Coronary artery (tissue), 2 donors: Measurements from ENCODE around the gene SLC38A10.

Experiments used
- DNase-seq: peaks from one replicate; pipeline ENCODE4 v3.0.0-alpha.2; 2017; ENCODE audit warnings: low spot score
- H3K27ac ChIP-seq, 2 donors: fragments of 200-600 bp; sonication (generic); one replicate each; pipeline ENCODE4 v1.5.1; 2016 to 2019
- H3K4me3 ChIP-seq: fragments of 200-600 bp; sonication (generic); 2 replicates; pipeline ENCODE4 v1.5.1; 2016; ENCODE audit warnings: mild to moderate bottlenecking, moderate library complexity
- CTCF ChIP-seq: fragments of 200-600 bp; sonication (generic); IDR thresholded peaks from one replicate; pipeline ENCODE4 v1.5.1; 2019; ENCODE audit warnings: antibody characterized with exemption

SLC38A10 gene

GRCh38 chr17:81196505-81197408, 98.3 kb downstream of the SLC38A10 start:
- no peak for TF ChIP-seq CTCF
- Histone ChIP-seq H3K4me3 (no peak overlapping the region), H3K27ac (no peak overlapping the region)
- no peak for DNase-seq

GRCh38 chr17:81195941-81196495, 99.1 kb downstream of the SLC38A10 start:
- H3K4me3 ChIP-seq = no peak overlapping the region
- DNase-seq = no peak
- TF ChIP-seq CTCF = no peak
- no peak overlapping the region for H3K27ac ChIP-seq
